GM18520 (cell line): Measurements from ENCODE around the gene PHOSPHO2.
A peak's percentile ranks its signal among the peaks of the same experiment; 100 is the strongest.

ENCODE experiments used
- ATAC-seq: cut with Tn5 transposase; IDR thresholded peaks from one replicate; pipeline ENCODE4 v1.9.1; 2021; ENCODE audit not compliant: unreplicated experiment

The PHOSPHO2 gene, protein sequence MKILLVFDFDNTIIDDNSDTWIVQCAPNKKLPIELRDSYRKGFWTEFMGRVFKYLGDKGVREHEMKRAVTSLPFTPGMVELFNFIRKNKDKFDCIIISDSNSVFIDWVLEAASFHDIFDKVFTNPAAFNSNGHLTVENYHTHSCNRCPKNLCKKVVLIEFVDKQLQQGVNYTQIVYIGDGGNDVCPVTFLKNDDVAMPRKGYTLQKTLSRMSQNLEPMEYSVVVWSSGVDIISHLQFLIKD

DNA sequence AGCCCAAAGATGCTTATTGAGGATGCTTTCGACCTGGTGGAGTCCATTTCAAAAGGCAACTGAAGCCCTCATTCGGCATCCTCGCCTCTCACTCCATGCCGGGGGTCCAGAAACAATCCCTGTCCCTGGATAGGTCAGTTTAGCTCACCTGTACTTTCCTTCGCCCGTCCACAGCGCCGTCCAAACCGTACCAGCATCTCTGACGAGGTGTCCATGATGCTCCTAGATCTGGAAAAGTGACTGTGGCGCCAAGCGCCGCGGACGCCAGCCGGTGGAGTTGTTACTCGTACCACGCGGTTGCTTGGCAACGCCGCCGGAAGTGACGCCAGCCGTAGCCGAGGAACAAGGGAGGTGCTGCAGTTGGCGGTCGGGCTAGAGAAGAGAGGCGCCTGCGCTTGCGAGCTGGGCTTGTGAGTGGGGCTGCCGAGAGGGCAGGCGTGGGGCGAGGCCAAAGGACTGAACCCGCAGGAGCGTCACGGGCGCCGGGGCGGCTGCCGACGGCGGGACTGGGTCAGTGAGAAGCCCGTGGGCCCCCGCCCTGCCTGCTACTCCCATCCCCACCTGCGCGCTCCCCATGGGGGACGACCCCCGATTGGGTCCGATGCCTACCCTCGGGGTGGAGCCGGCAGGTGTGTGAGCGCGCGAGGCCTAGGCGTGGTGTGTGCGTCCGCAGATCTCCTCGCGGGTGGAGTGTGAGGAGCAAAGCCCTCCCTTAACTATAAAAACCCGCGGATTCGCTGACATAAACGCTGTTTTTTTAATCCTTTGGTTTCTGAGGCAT, at the start of gene PHOSPHO2, which contains the start of gene CFAP210:
Gene PHOSPHO2, plus strand, starts transcription at position 357 of the 781 bp plus-strand sequence. CDS start 6,503 bp downstream, outside the sequence.
Gene CFAP210, minus strand, starts transcription at position 293 of the 781 bp plus-strand sequence. Its CDS starts 78 bp downstream, at position 215.
- peak; percentile 97 for ATAC-seq

DNA sequence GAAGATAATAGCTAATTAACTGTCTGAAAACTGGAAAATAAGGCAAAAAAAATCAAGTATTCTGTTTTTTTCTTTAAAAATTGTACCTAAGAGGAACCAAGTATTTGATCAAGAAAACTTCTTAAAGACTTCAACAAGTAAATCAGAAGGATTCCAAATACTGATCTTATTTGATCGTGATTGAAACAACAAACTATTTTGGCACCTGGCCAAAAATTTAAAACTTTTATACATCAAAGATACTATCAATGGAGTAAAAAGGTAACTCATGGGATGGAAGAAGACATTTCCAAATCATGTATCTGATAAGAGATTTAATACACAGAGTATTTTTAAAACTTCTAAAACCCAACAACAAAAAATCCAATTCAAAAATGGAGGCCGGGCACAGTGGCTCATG, 46.8 kb upstream of the PHOSPHO2 start:
- ATAC-seq, result no peak

DNA sequence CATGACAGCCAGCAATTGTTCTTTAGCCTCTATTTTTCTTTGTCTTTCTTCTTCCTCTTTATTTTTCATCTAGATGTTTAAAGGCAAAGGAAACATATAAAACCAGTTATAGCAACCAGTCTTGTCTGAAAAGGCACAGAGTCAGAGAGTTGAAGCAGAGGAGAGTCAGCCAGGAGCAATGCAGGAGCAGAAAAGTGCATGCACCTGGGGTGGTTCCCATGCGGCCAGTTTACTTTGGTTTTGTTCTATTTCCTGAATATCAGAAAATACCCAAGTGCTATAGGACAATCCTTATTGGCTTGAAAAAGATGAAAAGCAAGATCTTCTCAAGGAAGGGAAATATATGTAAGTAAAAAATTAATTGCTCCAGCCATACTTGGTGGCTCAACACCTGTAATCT, 45.0 kb upstream of the PHOSPHO2 start:
- ATAC-seq, result no peak

DNA sequence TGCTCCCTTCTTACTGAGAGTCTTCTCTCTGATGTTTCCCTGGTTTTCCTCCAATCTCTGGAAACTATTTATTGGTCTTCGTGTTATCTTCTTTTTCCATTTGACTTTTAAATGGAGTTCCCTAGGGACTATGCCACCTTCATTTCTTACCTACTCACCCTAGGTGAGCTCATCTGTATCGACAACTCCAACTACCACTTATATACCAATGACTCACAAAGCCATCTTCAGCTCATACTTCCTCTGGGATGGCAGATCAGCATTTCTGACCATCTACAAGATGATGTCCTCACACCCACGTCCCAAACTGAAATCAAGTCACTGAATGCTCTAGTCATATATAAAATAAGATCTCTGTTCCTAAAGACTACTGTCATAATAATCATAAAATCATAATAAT, 40.6 kb upstream of the PHOSPHO2 start:
- no peak for ATAC-seq

DNA sequence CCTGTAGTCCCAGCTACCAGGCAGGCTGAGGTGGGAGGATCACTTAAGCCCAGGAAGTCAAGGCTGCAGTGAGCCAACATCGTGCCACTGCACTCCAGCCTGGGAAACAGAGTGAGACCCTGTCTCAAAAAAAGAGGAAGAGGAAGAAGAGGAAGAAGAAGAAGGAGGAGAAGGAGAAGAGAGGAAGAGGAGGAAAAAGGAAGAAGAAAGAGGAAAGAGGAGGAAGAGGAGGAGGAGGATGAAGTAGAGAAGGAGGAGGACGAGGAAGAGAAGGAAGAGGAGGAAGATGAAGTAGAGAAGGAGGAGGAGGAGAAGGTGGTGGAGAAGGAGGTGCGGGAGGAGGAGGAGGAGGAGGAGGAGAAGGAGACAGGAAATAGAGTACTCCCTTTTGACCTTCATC, 38.1 kb upstream of the PHOSPHO2 start:
- ATAC-seq, result no peak

DNA sequence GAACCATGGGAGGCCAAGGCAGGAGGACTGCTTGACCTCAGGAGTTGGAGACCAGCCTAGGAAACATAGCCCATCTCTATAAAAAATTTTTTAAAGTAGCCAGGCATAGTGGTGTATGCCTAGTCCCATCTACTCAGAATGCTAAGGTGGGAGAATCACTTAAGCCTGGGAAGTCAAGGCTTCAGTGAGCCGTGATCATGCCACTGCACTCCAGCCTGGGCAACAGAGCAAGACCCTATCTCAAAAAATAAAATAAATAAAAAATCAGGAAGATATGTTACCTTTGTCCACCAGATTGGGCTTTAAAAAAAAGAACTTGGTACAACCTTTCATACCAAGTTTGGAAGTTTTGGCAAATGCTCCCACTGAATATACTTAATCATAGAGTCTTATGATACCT, 35.4 kb upstream of the PHOSPHO2 start:
- ATAC-seq, result no peak

DNA sequence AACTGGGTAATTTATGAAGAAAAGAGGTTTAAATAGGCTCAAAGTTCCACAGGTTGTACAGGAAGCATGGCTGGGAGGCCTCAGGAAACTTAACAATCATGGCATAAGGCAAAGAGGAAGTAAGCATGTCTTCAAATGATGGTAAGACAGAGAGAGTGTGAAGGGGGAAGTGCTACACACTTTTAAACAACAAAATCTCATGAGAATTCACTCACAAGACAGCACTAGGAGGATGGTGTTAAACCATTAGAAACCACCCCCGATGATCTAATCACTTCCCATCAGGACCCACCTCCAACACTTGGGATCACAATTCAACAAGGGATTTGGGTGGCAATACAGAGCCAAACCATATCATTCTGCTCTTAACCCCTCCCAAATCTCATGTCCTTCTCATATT, 34.9 kb upstream of the PHOSPHO2 start:
- ATAC-seq, result no peak

DNA sequence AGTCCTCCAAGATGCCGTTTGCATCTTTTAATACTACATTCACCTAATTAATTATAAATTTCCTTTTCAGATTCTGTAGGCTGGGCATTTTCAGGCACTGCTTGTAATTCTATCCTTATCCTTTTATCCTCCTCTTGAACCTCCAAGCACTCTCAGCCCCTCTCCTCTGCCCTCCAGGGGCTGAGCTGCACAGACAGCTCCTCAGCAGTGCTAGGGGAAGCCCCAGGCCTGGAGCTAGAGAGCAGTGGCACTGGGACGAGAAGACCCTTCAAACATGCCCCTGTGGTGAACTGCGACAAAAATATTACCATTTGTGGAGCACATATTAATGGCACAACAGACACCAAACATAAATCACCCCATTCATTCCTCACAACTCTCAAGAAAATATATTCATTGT, 33.0 kb upstream of the PHOSPHO2 start:
- ATAC-seq, result no peak

DNA sequence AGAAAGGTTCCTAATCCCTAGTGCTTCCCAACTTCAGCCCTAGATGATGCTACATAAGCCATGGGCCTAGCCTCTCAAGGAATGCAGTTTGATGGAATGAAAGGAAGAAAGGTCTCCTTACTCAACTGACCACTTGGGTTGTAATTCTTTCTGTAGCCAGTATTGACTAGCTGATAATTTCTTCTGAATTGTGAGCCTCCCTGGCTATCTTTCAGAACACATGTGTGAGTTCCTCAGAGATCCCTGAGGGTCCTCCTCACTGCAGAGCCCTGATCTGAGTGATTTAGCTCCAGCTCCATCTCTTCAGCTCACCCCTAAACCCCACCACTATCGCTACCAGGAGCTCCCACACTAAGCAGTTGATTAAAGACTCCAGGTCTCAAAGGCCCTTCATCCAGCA, 31.5 kb upstream of the PHOSPHO2 start:
- no peak for ATAC-seq

DNA sequence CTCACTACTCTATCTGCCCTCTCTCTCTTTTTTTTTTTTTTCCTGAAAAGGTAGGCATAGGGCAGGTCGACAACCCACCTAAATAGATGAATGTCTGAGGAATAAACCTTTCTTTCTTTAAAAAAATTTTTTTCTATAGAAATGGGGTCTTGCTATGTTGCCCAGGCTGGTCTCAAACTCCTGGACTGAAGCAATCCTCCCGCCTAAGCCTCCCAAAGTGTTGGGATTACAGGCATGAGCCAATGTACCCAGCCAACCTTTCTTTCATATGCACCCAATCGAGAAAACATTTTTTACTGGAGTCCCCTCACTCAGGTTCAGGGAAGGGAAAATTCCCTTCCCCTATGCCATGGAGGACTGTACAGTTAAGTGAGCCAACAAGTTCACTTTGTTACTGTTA, 31.0 kb upstream of the PHOSPHO2 start:
- no peak for ATAC-seq

DNA sequence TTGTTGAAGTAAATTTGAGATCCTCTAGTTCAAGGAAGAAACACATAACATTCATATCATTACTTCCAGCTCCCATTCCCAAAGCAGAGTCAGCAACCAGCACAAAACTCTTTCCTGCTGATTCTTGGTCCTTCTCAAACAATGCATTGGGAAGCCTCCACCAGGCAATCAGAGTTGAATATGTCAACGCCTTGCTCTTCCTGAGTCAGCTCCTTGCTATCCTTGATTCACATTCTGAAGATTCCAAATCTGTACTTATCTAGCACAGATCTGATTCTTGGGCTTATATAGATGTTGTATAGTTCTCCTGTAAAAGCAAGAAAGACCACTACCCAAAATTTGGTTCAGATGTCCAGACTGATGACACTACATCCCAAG, 29.7 kb upstream of the PHOSPHO2 start:
- ATAC-seq, result no peak

DNA sequence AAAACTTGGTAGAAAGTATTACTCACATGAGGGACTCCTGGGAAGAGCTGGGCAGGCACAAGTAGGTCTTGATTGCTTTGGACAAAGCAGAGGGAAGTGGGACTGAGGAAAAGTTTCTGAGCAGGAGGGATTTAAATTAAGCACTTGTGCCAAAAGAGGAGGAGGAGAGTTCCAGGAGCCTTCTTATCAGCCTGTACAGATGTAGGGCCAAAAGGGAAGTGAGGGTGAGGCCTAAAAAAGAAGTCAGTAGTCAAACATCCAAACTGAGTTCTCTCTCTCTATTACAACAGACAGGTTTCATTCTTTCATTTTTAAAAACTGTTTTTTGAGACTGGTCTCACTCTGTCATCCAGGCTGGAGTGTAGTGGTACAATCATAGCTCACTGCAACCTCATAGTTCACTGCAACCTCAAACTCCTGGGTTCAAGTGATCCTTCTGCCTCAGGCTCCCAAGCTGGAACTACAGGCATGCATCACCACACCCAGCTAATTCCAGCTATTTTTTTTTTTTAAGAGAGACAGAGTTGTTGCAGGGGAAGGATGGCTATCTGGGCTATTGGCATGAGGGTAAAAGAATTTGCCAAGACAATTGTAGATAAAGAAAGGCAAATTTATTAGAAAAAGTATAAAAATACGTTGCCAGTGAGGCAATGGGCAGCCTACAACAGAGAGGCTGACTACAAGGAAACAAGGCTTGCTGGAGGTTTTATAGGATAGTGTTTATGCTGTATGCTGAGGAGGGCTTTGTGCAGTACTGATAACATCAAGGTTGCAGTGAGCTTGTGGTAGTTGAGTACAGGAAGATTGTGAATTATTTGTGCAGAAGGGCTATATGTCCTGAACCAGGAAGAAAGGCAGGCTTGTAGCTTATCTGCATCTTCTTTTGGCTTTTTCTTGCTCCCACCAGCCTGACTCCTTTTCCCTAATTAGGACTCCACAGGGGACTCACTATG, 29.0 kb upstream of the PHOSPHO2 start:
- no peak for ATAC-seq

DNA sequence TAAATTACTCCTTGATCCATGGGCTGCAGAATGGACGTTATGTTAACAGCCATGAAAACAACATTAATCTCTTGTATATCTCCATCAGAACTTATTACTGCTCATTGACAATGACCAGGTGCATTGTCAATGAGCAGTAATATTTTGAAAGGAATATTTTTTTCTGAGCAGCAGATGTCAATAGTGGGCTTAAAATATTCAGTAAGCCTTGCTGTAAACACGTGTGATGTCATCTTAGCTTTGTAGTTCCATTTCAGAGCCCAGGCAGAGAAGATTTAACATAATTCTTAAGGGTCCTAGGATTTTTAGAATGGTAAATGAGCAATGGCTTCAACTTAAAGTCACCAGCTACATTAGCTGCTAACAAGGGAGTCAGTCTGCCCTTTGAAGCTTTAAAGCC, 26.7 kb upstream of the PHOSPHO2 start:
- ATAC-seq, result no peak

DNA sequence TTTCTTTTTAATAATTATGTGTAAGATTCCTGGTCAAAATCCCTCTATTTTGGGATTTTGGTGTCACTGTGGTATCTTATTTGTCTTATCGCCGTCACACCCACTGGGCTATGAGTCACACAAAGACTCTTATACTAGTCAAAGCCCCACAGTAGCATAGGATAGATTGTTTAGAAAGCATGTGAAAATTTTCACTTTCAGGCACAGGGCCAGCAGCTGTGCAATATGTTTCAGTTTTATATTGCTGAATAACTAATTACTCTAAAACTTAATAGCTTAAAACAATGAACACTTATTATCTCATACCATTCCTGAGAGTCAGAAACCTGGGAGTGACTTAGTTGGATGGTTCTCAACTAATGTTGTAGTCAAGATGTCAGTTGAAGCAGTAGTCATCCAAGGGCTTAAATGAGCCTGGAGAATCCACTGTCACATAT, 24.0 kb upstream of the PHOSPHO2 start:
- no peak for ATAC-seq

DNA sequence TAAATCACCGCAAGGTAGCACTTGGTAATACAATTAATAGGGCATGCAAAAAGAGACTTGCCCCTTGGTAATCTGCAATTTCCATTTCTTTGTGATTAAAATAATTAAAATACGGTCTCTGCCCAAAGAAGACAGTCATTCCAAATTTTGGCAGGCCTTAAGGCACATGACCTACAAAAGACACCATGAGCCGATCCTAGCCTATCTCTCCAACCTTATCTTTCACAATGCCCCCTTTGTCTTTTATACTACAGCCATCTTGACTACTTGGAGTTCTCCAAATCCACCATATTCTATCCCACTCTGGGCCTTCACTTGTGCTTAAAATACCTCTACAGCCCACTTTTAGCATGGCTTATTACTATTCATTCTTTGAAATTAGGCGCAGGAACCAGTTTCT, 23.3 kb upstream of the PHOSPHO2 start:
- ATAC-seq, result no peak

DNA sequence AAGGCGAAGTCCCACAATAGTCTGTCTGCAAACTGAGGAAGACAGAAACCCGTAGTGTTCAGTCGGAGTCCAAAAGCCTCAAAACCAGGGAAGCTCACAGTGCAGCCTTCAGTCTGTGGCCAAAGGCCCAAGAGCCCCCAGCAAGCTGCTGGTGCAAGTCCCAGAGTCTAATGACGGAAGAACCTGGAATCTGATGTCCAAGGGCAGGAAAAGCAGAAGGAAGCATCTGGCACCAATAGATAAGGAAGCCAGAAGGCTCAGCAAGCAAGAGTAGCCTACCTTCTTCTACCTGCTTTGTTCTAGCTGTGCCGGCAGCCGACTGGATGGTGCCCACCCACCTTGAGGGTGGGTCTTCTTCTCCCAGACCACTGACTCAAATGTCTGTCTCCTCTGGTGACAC, 21.9 kb upstream of the PHOSPHO2 start:
- no peak for ATAC-seq

DNA sequence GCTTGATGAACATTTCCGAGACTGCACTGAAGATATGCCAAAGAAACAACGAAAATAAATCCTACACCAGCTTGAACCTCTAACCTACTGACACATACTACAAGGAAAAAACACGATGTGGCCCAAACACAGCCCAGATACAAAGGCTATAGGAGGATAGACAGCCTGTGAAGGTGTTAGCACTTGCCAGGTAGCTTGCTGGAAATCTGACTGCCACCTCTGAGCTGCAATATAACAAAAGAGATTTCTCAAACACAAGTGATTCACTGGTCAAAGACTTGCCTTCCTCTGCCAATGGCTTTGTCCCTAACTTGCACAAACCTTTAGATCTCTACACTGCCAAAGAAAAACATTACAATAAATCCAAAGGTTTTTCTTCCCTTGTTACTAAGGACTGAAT, 21.2 kb upstream of the PHOSPHO2 start:
- no peak for ATAC-seq

DNA sequence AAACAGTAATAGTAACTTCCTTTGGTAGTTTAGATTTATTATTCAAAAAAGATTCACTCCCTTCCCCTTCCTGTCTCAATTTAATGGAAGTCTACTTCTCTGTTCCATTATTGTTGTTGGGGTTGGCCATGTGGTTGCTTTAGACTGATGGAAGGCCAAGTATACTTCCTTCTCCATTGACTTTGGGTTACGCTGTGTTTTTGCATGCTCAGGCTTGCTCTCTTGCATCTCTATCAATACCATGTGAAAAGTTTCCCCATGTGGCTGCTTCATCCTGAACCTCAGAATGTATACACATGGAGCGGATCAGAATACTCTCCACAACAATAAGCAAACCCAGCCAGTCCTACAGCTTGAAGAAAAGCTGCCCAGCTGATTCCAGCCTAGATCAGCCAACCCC, 20.3 kb upstream of the PHOSPHO2 start:
- no peak for ATAC-seq

DNA sequence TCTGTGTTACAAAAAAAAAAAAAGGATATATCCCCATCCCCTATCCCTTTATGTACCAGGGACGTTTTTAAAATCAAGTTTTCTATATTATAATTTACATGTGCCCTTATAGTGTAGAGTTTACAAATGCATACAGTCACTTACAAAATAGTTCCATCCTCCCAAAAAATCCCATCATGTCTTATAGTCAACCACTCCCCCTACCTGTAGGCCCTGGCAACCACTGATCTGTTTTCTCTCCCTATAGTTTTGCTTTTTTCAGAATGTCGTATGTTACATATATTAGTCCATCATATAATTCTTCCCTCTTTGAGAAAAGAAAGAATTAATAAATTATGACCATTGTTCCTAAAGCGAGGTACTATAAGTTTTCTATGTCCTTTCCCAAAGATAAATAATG, 17.9 kb upstream of the PHOSPHO2 start:
- ATAC-seq, result no peak

DNA sequence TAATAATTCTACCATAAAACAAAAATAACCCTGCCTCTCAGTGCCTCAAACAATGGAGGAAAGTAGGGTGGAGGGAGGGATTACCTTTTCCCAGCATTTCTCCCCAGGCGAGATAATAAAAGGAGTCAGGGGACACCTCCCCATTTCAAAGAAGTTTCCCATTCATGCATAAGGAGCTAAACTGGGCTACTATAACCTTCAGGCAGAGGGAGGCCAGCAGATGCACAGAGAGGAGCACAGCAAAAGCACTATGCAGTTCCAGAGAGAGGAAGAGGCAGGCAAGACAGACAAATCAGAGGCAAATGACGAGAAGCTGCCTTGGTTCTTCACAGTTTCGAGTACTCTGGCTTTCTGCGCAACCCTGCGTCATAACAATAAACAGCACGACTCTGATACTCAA, 17.4 kb upstream of the PHOSPHO2 start:
- ATAC-seq, result no peak

DNA sequence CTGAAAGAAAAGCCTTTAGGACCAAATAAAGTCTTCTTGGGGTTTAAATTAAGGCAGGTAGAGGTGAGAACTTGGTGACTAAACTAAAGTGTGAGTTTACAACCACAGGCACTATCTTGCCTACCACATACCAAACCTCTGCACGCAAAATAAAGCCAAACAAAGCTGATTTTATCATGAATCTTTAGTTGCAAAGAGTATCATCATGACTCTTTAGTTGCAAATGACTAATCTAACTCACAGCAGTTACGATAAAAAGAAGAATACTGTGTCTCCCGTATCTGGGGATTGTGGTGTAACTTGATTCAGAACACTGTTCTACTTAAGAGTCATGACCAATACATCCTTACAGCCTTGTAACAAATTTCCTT, 11.2 kb upstream of the PHOSPHO2 start:
- ATAC-seq, result no peak
